ENCODE measurements around the gene CENPF.

- TF ChIP-seq POLR2AphosphoS5 (IDR thresholded peaks at IDR 0.05; ENCODE audit: low read depth, low read length), result no peak
- no peak for TF ChIP-seq REST (IDR thresholded peaks at IDR 0.05; ENCODE audit: insufficient read depth in 1 of 2, low read depth in 2 of 2, low read length in 2 of 2)
Observed at GRCh38 chr1:214566158-214567104, 36.6 kb upstream of the CENPF start.
